HG03565 (cell line): ENCODE data around the gene IL16.

Experiments
- ATAC-seq: cut with Tn5 transposase; IDR thresholded peaks from one replicate; pipeline ENCODE4 v1.9.1; 2021; ENCODE audit warnings: mild to moderate bottlenecking, moderate library complexity; ENCODE audit not compliant: unreplicated experiment

IL16 gene

DNA sequence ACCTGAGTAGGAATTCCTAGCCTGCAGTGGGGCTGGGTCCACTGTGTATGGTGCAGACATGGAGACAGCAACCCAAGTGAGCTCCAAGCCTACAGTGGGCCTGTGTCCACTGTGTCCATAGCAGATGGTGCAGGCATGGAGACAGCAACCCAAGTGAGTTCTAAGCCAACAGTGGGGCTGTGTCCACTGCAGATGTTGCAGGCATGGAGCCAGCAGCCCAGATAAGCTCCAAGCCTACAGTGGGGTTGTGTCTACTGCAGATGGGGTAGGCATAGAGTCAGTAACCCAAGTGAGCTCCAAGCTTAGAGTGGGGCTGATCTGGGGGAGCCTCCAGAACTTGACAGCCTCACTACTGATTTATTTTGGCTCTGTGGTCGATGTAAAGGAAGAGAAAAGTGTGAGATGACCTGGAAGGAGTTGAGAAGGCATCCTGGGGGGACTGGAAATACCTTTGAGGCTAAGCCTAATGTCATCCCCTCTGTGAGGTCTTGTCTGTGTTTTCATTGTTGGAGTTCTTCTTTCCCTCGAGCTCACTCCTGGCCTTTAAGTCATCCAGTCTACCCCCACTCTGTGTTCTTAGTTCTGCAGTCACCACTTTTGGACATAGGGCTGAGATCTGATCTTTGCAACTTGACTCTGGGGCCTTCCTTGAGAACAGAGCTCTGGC lies 22.4 kb upstream of the IL16 start:
- ATAC-seq, result no peak

DNA sequence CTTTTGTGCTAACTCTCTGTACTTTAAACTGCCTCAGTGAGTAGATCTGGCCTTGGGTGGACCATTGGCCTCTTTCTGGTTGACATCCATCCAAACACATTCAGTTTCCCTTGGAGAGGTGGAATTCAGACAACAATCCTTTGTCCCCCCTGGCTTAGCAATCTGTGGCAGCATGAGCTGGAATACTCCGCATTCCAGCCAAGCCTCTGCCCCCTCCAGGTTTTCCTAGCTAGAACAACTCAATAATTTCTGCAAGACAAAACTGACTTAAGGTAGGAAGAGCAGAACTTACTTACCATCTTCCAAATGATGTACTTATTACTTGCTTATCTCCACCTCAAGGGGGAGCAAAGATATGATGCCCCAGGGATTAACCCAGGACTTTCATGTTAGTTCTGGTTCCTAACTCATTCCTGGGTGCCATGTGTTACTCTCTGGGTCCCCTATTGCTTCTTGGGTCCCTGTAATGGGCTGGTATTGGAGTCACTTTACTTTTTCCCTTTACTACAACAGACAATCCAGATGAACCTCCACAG lies 21.8 kb upstream of the IL16 start:
- no peak for ATAC-seq

DNA sequence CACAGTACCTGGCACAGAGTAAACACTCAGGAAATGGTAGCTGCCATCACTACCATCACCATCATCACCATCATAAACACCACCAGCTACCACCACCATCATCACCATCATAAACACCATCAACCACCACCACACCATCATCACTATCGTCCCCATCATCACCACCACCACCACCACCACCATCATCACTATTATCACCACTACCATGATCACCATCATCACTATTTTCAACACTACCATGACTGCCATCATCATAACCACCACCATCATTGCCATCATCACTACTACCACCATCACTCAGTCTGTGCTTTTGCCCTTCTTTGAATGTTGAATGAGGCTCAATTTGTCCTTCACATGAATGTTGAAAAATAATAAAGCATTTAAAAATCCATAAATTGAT lies 21.2 kb upstream of the IL16 start:
- ATAC-seq, result no peak

DNA sequence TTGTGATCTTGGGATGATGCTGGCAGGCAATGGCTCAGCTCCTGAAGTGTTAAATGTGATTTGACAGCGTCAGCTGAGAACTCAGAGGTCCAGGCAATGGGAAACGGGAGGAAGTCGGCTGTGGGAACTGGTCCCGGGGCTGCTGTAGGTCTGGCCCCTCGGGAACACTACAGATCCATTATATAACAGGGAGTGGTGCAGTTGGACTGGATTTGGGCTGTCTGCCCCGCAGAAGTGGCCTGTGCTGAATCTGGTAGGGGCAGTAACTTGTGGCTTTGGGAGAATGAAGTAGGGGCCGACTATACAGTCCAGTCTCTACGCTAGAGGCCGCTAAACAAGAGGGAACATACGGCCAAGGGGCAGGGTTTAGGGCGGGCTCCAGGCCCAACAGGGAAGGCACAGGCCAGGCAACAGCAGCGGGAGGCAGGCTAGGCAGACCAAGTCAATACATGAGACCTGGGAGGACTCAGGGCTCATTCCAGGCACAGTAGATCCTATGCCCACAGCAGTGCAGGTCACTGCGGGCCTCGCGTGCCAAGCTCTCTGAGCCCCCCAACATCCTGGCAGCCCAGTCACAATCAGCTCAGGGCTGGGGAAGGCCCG lies 20.3 kb upstream of the IL16 start:
- ATAC-seq, result no peak

DNA sequence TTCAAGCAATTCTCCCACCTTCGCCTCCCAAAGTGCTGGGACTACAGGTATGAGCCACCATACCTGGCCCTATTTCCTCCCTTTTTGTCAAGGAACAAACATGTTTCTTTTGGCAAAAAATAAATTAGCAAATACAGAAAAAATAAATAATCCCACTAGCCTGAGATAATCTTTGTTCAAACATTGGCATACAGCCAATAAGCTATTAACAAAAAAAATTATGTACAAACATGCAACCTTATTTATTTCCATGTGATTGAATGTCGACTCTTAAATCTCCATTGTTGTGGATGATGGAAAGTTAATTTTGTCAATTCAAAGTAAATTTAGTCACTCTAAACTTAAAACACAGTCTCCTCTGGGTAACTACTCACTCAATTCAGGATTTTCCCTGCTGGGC lies 18.3 kb upstream of the IL16 start:
- ATAC-seq, result no peak

DNA sequence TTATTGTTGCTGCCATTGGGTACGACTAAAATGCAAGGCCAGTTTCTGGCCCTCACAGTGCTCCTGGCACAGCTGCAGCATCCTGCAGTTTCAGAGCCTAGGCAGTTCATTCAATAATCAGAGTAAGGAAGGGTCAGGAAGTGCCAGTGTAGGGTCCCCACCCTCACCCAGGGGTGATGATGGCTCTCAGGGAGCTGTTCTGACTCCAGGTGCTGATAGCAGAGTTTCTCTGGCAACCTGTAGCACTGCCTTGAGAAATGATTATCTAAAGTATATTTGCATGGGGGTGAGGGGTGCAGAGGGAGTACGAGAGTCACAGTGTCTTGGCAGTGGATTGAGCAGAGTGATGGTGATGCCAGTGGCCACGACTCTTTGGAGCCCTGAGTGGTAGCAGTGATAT lies 15.5 kb upstream of the IL16 start:
- no peak for ATAC-seq

DNA sequence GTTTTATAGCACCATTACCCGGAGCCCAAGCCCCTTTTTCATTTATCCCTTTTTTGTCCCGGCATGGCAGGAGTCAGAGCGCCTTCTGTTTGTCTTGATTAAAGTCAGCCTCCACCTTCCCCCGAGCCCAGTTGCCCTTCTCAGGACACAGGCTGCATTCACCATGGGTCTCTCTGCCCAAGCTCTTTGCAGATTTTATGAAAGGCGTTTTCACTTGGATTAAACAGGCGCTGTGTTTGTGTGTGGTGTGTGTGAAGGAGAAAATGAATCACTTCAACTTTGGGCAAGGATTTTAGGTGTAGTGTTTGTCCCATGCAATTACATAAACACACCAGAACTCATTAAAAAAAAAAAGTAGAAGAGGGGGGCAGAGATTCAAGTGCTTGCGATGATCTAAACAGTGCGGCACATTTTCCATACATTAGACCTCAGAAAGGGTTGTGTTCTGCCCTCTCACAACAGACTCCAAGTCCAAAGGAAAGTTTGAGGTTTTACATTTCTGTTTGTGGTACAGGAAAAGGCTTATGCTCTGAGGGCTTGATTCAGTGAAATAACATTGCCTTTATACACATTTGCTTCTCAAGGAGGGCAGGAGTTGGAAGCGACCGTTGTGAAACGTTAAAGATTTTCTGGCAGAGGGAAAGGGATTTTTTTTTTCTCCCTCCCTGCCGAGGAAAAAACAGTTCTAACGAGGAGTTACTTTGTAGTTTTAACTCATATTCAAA lies 14.5 kb upstream of the IL16 start:
- ATAC-seq, result no peak

DNA sequence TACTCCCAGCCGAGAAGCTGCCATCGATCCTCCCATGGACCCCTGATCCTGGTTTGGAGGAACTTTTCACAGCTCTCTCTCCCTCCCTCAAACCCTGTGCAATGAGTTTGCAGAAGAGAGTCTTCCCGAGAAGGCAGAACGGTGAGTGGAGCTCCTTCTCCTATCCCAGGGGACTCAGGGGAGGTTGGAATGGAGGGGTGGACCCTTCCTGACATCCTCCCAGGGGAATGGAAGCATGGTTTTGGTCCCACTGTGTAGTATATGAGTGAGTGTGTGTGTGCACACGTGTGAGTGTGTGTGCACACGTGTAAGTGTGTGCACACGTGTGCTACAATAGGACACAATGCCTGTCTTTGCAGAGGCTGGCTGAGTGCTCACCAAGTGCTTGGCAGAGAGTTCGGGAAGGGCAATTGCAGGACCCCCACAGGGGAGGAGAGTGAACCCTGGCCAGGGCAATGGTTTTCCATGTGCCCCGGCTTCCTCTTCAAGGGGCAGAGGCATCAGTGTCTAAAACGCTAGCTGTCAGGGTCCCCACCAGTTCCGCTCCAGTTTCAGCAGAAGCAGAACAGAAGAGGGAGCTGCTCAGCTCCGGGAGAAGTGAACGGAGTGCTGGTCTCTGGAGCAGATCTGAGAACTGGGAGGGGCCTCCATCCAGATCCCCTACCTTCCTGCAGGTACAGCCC lies 13.8 kb upstream of the IL16 start:
- no peak for ATAC-seq

DNA sequence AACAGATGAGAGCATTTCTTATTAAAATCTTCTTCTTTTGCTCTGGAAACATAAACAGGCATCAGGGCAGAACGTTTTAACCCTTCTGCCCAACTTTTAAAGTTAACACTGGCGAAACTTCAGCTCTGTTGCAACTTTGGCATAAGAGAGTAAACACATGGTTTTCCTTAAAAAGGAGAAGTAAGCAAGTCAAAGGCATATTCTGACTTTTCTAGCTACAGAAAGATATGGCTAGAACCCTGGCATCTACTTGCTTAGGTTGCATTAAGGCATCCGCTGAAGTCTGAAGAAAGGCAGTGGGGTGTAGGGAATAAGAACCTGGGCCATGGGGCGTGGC lies 13.3 kb upstream of the IL16 start:
- ATAC-seq, result no peak

DNA sequence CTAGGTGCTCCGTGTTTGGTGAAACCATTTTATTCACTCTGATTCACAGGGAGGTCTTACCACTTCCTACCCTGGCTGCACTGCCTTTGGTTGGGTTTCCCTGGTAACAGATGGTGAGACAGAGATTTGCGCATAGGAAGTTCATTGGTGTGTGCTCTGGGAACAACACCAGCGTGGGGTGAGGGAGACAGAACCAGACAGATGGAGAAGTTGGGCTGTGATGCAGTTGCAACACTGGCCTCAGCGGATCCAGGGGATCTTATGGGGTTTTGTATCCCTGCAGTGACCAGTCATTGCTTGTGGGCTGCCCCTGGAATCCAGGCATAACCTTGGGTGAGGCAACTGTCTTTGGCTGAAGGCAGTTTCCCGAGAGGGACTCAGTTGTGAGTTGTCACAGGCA lies 12.5 kb upstream of the IL16 start:
- no peak for ATAC-seq

DNA sequence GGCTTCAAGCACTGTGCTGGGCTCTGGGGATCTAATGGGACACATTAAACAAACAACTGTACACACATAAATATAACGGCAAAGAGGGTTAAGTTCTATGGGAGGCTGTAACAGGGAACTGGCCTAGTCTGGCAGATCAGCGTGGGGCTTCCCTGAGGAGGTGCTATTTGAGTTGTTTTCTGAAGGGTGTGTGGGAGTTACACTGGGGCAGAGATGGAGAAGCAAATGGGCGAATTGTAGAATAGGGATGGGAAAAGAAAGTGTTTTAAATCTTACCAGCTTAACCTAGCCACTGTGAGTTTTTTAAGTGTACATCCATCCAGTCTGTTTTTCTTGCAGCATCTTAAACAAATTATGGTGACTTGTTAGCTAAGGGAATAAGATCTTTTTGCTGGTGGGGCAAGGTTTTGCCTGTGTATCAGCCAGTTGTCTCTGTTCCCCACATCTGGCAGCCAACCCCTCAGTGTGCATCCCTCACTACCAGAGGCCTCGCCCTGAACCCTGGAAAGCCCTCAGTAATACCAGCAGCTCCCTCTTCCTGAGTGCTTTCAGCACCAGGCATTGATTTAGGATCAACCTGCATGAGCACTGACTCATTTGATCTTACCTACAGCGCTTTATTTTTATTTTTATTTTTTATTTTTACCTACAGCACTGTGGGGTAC lies 10.9 kb upstream of the IL16 start:
- ATAC-seq, result no peak

DNA sequence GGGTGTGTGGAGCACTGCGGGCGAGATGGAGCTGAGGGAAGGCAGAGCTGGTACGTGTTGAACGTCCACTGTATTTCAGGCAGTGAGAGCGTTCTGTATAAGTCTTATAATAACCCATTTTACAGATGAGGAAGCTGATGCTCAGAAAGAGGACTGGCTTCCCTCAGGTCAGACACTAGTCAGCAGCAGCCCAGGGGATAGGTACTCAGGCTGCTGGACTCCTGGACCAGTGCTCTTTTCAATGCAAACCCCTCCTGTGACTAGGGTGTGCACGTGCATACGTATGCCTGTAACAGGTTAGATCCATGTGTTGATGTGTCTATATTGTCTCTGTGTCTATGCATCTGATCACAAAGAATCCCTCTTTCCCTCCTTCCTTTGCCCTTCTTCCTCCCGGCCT lies 8.3 kb upstream of the IL16 start:
- no peak for ATAC-seq

DNA sequence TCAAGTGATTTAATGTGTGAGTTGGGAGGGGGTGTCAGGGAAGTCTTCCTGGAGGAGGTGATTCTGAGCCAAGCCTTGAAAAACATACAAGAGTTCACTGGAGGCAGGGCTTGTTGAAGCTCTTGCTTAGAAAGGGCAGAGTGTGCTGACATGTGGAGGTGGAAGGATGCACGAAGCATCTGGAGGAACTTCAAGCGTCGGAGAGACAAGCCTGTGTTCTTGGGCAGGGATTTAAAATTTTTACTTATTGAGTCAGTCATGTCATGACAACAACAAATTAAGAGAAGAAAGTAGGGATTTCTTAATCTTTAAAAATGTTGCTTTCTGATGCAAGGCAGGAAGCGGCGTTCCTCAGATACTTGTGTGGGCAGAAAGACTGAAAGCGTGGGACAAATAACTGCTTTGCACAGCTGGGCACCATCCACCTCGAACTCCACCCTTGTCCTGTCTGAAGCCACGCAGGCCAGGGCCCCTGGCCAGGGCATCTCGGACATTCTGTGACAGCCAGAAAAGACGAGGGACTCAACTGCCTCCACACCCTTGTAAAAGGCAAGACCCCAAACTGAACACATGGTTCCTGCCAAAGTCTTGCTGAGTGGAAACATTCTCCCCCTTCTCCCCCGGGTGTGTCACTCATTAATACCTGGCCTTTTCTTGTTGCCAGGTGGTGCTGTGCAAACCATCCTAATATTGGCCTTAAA lies 6.9 kb upstream of the IL16 start:
- no peak for ATAC-seq

DNA sequence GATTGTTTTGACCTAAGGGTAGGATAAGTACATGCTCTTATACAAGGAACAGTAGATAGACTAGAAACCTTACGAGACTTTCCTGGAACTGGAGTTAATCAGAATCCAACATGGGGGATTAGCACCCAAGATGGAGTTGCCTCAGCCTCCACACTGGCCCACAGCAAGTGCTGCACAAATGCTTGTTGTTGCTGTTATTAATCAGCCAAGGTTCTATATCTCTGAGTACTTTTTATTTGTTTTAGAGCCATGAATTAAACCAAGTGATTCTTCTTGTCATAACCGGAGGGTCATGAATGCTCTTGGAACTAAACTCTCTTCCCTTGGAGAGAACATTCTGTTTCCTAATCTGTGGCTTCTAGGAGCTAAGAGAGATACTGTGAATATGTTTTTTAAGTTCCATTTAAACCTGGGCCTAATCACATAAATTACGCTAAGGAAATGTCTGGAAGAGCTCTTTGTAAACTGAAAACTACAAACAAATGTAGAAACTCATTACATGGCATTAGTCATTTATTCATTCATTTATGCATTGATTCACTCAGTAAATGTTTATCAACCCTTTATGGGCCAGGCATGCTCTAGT lies 5.7 kb upstream of the IL16 start:
- ATAC-seq, result no peak

DNA sequence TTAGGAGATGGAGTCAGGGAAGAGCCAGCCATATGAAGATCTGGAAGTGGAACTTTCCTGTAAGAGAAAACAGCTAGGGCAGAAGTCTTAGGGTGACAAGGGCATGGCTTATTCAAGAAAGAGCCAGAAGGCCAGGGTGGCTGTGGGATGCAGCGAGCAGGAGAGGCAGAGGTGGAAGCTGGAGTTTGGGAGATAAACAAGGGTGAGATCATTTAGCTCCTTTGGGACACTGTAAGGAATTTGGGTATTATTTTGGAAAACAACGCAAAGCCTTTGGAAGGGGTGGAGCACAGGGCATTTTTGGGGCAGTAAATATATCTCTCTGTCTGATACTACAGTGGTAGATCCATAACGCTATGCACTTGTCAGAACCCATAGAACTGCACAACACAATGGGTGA lies 5.0 kb upstream of the IL16 start:
- no peak for ATAC-seq

DNA sequence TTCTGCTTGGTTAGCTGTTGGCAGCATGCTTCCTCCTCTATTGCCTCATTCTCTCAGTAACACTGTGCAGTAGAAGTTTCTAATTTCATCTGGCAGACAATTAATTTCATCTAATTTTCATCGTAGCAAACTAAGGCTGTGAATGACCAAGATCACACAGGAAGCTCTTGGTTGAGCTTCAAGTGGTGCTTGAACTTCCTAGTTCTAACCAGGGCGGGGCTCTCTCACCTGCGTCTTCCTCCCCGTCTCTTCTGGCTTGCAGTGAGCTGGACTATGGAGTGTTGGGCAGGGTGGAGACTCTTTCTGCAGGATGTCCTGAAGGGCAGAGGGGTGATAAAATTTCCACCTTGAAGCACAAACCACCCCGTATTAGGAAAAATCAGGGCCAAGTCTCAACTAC lies 2.0 kb upstream of the IL16 start:
- ATAC-seq, result no peak

DNA sequence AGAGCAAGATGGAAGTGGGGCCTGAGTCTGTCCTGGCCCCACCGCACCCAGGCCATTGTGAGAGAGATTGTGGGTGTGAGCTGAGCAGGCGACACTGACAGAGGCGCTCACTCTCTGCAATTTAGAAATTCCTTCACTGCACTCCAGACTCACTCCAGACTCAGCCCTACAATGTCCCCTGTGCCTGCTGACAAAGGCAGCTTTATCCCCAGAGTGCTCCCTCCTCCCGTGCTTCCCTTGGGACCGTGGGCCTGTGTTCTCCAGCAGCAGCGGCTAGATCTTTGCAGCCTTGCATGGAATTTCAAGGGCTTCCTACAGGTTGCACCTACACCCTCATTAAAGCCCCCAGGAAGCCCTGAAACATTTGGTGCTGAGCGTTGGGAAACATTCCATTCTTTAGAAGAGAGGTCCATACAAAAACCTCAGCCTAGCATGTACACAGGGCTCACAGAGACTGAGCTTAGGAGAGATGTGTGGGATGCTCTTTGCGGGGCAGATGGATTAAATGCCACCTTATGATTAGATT lies 1.3 kb upstream of the IL16 start:
- ATAC-seq, result no peak

DNA sequence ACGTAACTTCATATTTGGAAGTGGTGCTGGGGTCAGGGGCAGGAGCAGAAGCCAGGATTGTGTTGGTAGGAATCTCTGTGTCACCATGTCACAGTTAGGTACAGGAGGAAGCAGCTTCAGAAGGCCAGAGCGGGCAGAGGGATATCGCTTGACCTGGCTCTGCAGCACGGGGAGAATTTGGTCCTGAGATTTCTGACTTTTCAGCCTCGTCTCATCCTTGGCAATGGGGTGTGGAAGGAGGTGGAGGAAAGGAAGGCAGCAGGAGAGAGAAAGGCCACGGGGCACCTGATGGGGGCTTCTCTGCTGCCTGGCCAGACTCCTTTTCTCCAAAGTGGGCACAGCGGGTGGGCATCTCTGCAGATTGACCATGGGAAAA lies 564 bp downstream of the IL16 start:
- no peak for ATAC-seq

DNA sequence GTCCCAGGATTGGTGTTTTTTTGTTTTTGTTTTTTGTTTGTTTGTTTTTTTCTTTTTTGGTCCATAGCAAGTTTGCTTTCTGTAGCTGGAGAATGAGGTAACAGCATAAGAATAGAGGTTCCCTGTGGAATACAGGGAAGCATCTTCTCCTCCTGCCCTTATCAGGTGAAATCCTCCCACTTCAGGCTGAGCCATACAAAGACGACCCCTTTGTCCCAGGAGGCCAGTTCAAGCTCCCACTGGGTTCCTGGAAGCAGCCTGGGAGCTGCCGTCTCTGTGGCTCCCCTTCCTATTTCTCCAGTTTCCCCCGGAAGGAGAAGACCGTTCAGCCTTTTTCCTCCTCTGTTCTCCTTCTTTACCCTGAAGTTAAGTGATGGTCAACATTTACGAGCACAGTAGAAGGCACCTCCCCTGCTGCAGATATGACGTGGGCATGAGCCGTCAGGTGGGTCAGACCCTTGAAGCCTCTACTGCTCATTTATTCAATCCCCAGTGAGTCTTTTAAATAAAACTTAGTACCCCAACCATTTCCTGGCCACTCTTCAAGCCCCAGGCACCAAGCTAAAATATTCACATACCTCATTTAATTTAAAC lies 1.1 kb downstream of the IL16 start:
- ATAC-seq, result no peak
